BE2C (cell line): ENCODE measurements around the gene ELMO1.

Experiments
- DNase-seq: peaks from one replicate; pipeline ENCODE4 v3.0.0-alpha.2; 2020
- H3K27me3 ChIP-seq: fragments of 250-450 bp; sonication (Bioruptor Pico); 2 replicates; pipeline ENCODE4 v1.5.1; 2020; ENCODE audit warnings: mild to moderate bottlenecking
- H3K36me3 ChIP-seq: fragments of 250-450 bp; sonication (Bioruptor Pico); 2 replicates; pipeline ENCODE4 v1.5.1; 2020; ENCODE audit warnings: mild to moderate bottlenecking
- H3K4me1 ChIP-seq: fragments of 250-450 bp; sonication (Bioruptor Pico); 2 replicates; pipeline ENCODE4 v1.5.1; 2020
- H3K4me3 ChIP-seq: 2 replicates; pipeline ENCODE4 v1.5.1; 2011; ENCODE audit warnings: low read depth, low read length
- H3K9me3 ChIP-seq: fragments of 250-450 bp; sonication (Bioruptor Pico); 2 replicates; pipeline ENCODE4 v1.5.1; 2020
- TF ChIP-seq, protein P1 (sequence below): IDR thresholded peaks from 2 replicates; pipeline ENCODE4 v1.5.1; 2012; ENCODE audit warnings: mild to moderate bottlenecking, low read depth, low read length

ELMO1 gene

GRCh38 chr7:37391791-37392672 lies 56.6 kb downstream of the ELMO1 start:
- H3K36me3 ChIP-seq = no peaks in the 10 kb centered on the region
- H3K4me1 ChIP-seq = no peaks in the 10 kb centered on the region
- H3K27me3 ChIP-seq = no peaks in the 10 kb centered on the region
- TF ChIP-seq, protein P1, sequence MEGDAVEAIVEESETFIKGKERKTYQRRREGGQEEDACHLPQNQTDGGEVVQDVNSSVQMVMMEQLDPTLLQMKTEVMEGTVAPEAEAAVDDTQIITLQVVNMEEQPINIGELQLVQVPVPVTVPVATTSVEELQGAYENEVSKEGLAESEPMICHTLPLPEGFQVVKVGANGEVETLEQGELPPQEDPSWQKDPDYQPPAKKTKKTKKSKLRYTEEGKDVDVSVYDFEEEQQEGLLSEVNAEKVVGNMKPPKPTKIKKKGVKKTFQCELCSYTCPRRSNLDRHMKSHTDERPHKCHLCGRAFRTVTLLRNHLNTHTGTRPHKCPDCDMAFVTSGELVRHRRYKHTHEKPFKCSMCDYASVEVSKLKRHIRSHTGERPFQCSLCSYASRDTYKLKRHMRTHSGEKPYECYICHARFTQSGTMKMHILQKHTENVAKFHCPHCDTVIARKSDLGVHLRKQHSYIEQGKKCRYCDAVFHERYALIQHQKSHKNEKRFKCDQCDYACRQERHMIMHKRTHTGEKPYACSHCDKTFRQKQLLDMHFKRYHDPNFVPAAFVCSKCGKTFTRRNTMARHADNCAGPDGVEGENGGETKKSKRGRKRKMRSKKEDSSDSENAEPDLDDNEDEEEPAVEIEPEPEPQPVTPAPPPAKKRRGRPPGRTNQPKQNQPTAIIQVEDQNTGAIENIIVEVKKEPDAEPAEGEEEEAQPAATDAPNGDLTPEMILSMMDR = no peak
- no peak for DNase-seq
- H3K9me3 ChIP-seq = no peaks in the 10 kb centered on the region
- no peak overlapping the region for H3K4me3 ChIP-seq

DNA sequence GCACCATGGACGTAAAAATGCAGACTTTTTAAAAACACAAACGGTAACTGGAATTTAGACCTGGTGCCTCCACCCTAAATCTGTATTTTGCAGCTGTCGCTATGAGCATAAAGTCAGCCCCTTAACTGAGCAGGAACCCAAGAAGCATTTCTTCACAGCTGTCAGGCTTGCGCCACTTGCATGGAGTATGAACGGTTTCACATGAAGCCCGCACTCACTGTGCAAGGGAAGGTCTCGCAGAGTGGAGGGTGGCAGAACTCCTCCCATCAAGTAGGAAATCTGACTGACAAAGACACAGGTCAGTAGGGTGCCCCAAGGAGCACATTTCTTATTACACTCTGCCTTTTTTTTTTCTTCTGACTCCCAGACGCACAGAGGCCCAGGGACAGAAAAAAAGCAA lies 58.5 kb downstream of the ELMO1 start:
- no peaks in the 10 kb centered on the region for H3K36me3 ChIP-seq

GRCh38 chr7:37388811-37389210 lies 59.9 kb downstream of the ELMO1 start:
- TF ChIP-seq, protein P1 = no peak
- H3K4me1 ChIP-seq = no peaks in the 10 kb centered on the region
- H3K9me3 ChIP-seq = no peaks in the 10 kb centered on the region
- DNase-seq = no peak
- H3K36me3 ChIP-seq = no peaks in the 10 kb centered on the region
- no peaks in the 10 kb centered on the region for H3K27me3 ChIP-seq
- no peak overlapping the region for H3K4me3 ChIP-seq

More for the DNA sequence above, 58.5 kb downstream of the ELMO1 start:
- no peak for DNase-seq
- no peak overlapping the region for H3K4me3 ChIP-seq
- TF ChIP-seq, protein P1 = no peak
- no peaks in the 10 kb centered on the region for H3K9me3 ChIP-seq
- H3K27me3 ChIP-seq = no peaks in the 10 kb centered on the region
- H3K4me1 ChIP-seq = no peaks in the 10 kb centered on the region

DNA sequence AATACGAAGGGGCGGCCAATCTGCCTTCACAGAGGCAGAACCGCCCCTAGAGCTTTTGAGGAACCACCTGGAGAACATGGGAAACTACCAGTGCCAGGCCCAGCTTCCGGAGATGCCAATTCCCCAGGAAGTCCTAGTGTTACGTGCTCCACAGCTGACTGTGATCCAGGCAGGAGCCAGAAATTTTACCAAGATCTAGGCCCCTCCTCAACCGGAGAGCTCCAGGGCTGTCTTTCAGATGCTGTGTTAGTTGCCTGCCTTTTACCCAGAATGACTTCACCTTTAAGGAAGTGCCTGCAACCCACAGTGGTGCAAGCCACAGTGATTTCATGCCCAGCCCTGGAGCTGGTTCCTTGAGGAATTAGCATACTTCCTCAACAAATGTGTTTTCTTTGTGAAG lies 62.9 kb downstream of the ELMO1 start:
- TF ChIP-seq, protein P1 = no peak
- no peak for DNase-seq
- no peaks in the 10 kb centered on the region for H3K27me3 ChIP-seq

GRCh38 chr7:37382546-37383088 lies 66.0 kb downstream of the ELMO1 start:
- Histone ChIP-seq H3K9me3 (no peaks in the 10 kb centered on the region), H3K4me1 (no peaks in the 10 kb centered on the region), H3K27me3 (no peaks in the 10 kb centered on the region), H3K4me3 (no peak overlapping the region), H3K36me3 (no peaks in the 10 kb centered on the region)
- no peak for DNase-seq
- TF ChIP-seq, protein P1 = no peak

More for the DNA sequence above, 62.9 kb downstream of the ELMO1 start:
- Histone ChIP-seq H3K9me3 (no peaks in the 10 kb centered on the region), H3K4me3 (no peak overlapping the region), H3K36me3 (no peaks in the 10 kb centered on the region), H3K4me1 (no peaks in the 10 kb centered on the region)

GRCh38 chr7:37380831-37381230 lies 67.8 kb downstream of the ELMO1 start:
- no peak for DNase-seq
- Histone ChIP-seq H3K4me1 (no peaks in the 10 kb centered on the region), H3K27me3 (no peaks in the 10 kb centered on the region), H3K36me3 (no peaks in the 10 kb centered on the region), H3K9me3 (no peaks in the 10 kb centered on the region), H3K4me3 (no peak overlapping the region)
- TF ChIP-seq, protein P1 = no peak
